GM06990 (cell line): ENCODE results near the gene RNF6.
A peak's percentile ranks its signal among the peaks of the same experiment; 100 is the strongest.

Experiments used
- DNase-seq: peaks from one replicate; pipeline ENCODE4 v3.0.0-alpha.2; 2011; ENCODE audit not compliant: insufficient read length; ENCODE audit errors: extremely low read depth
- H3K27me3 ChIP-seq: replicated peaks from 2 replicates; pipeline ENCODE4 v1.6.0; 2011; ENCODE audit warnings: low read length; ENCODE audit not compliant: control insufficient read depth, insufficient read depth
- H3K36me3 ChIP-seq: 2 replicates; pipeline ENCODE4 v1.5.1; 2011; ENCODE audit warnings: low read length; ENCODE audit not compliant: control insufficient read depth, insufficient read depth
- H3K4me3 ChIP-seq: replicated peaks from 2 replicates; pipeline ENCODE4 v1.5.1; 2011; ENCODE audit warnings: low read depth, mild to moderate bottlenecking, control low read depth, low read length
- CTCF ChIP-seq: IDR thresholded peaks from 2 replicates; pipeline ENCODE4 v1.5.1; 2011; ENCODE audit warnings: low read length, control low read depth, mild to moderate bottlenecking, inconsistent platforms; ENCODE audit not compliant: insufficient read depth, poor library complexity, severe bottlenecking

The RNF6 gene

GRCh38 chr13:26257049-26257448 is 34.9 kb upstream of the RNF6 start:
- H3K36me3 ChIP-seq, result no peaks in the 10 kb centered on the region
- peak; percentile 7 for DNase-seq
- TF ChIP-seq CTCF, result no peak
- no peak overlapping the region for H3K4me3 ChIP-seq
- no peaks in the 10 kb centered on the region for H3K27me3 ChIP-seq

- Histone ChIP-seq H3K36me3 (no peaks in the 10 kb centered on the region), H3K4me3 (peak overlapping the region; percentile 91), H3K27me3 (no peaks in the 10 kb centered on the region)
- DNase-seq, result peak; percentile 6
- TF ChIP-seq CTCF, result peak; percentile 32
Measured at GRCh38 chr13:26255691-26256277, 33.7 kb upstream of the RNF6 start.

GRCh38 chr13:26255115-26255514 is 33.0 kb upstream of the RNF6 start:
- H3K36me3 ChIP-seq, result no peaks in the 10 kb centered on the region
- H3K4me3 ChIP-seq, result peak overlapping the region; percentile 91
- no peak for DNase-seq
- TF ChIP-seq CTCF, result no peak
- H3K27me3 ChIP-seq, result no peaks in the 10 kb centered on the region

- peak overlapping the region; percentile 91 for H3K4me3 ChIP-seq
- H3K27me3 ChIP-seq, result no peaks in the 10 kb centered on the region
- H3K36me3 ChIP-seq, result no peaks in the 10 kb centered on the region
- no peak for TF ChIP-seq CTCF
- DNase-seq, result peak; percentile 75
Measured at GRCh38 chr13:26254583-26255111, 32.5 kb upstream of the RNF6 start.

GRCh38 chr13:26253787-26254582 is 31.9 kb upstream of the RNF6 start, which contains the start of gene CDK8:
Gene CDK8, plus strand, starts transcription at chr13:26254129. Its CDS starts 513 bp downstream, at chr13:26254642.
- TF ChIP-seq CTCF, result no peak
- DNase-seq, result peak; percentile 96
- Histone ChIP-seq H3K4me3 (peak within 1 kb of the TSS; percentile 91), H3K36me3 (no peaks in the 10 kb centered on the region), H3K27me3 (no peaks in the 10 kb centered on the region; the same call in 1 of the 2 replicates)
